ENCODE data around the gene CEACAM7. TPM values are rescaled to one million over a fixed set of nuclear protein-coding genes. Genes with fewer than 3 reads are reported as not detected.
"Not testable (repeated sequence)": the region's sequence is repeated elsewhere in the genome, so short reads cannot be mapped to it uniquely, and the experiment has no call there.

Gene CEACAM7
- total RNA-seq, 4 donors from 2014 or later, result 0.83 to 2.1 TPM; not detected in 2

GRCh38 chr19:41657157-41657556 is 30.9 kb downstream of the CEACAM7 start:
- no peak overlapping the region for H3K4me3 ChIP-seq
- WGBS, result no CpG with 5 or more reads among the region's 2 CpGs
- peaks cover 0 to 32% (median 2%) of the 10 kb centered on the region in 4 donors for H3K27me3 ChIP-seq
- H3K27ac ChIP-seq (replicated peaks in 1 of 4), result no peak overlapping the region
- intact Hi-C loops (cut with DNase I), result no loop called here
- no peak for TF ChIP-seq EP300 (IDR thresholded peaks at IDR 0.05)
- TF ChIP-seq CTCF (IDR thresholded peaks at IDR 0.05), result no peak
- H3K4me1 ChIP-seq, result no peaks in the 10 kb centered on the region
- no peaks in the 10 kb centered on the region for H3K36me3 ChIP-seq
- H3K9me3 ChIP-seq, result peaks cover 0 to 15% (median 10%) of the 10 kb centered on the region in 4 donors
- DNase-seq (ENCODE audit: extremely low spot score), result no peak

GRCh38 chr19:41656756-41657155 is 31.3 kb downstream of the CEACAM7 start:
- DNase-seq (ENCODE audit: extremely low spot score); H3K36me3 ChIP-seq; H3K27ac ChIP-seq (replicated peaks in 1 of 4); intact Hi-C loops (cut with DNase I); H3K4me3 ChIP-seq; H3K4me1 ChIP-seq: not testable (repeated sequence)
- peaks cover 0 to 34% (median 4%) of the 10 kb centered on the region in 4 donors for H3K27me3 ChIP-seq
- WGBS, result 100% methylated on average over 1 of the region's 2 CpGs
- H3K9me3 ChIP-seq, result peaks cover 0 to 15% (median 10%) of the 10 kb centered on the region in 4 donors

GRCh38 chr19:41652250-41652649 is 35.8 kb downstream of the CEACAM7 start:
- TF ChIP-seq POLR2AphosphoS5 (IDR thresholded peaks at IDR 0.05) (no peak), EP300 (IDR thresholded peaks at IDR 0.05) (no peak), CTCF (IDR thresholded peaks at IDR 0.05) (no peak), POLR2A (IDR thresholded peaks at IDR 0.05; ENCODE audit: low read depth) (no peak)
- H3K4me3 ChIP-seq, result no peak overlapping the region
- intact Hi-C loops (cut with DNase I), result no loop called here
- peaks cover 0 to 56% (median 4%) of the 10 kb centered on the region in 4 donors for H3K27me3 ChIP-seq
- 45% methylated on average over 3 of the region's 5 CpGs for WGBS
- DNase-seq (ENCODE audit: extremely low spot score), result no peak
- H3K27ac ChIP-seq (replicated peaks in 1 of 4), result no peak overlapping the region
- H3K36me3 ChIP-seq, result no peaks in the 10 kb centered on the region
- no peaks in the 10 kb centered on the region for H3K4me1 ChIP-seq
- peaks cover 0 to 15% (median 7%) of the 10 kb centered on the region in 4 donors for H3K9me3 ChIP-seq

GRCh38 chr19:41649827-41650226 is 38.2 kb downstream of the CEACAM7 start:
- TF ChIP-seq EP300 (IDR thresholded peaks at IDR 0.05), result no peak
- TF ChIP-seq CTCF (IDR thresholded peaks at IDR 0.05), result no peak
- TF ChIP-seq POLR2AphosphoS5 (IDR thresholded peaks at IDR 0.05), result no peak
- TF ChIP-seq POLR2A (IDR thresholded peaks at IDR 0.05; ENCODE audit: low read depth), result no peak
- H3K9me3 ChIP-seq, result peaks cover 0 to 15% (median 7%) of the 10 kb centered on the region in 4 donors
- intact Hi-C loops (cut with DNase I), result no loop called here
- peaks cover 0 to 49% (median 4%) of the 10 kb centered on the region in 4 donors for H3K27me3 ChIP-seq
- H3K36me3 ChIP-seq, result no peaks in the 10 kb centered on the region
- no peaks in the 10 kb centered on the region for H3K4me1 ChIP-seq
- H3K4me3 ChIP-seq, result no peak overlapping the region
- no peak for DNase-seq (ENCODE audit: extremely low spot score)
- no peak overlapping the region for H3K27ac ChIP-seq (replicated peaks in 1 of 4)
- 70% methylated on average over 3 of the region's 3 CpGs for WGBS

- 46% methylated on average over 14 of the region's 14 CpGs for WGBS
- DNase-seq (ENCODE audit: extremely low spot score), result no peak
- Histone ChIP-seq H3K36me3 (no peaks in the 10 kb centered on the region), H3K9me3 (no peaks in the 10 kb centered on the region), H3K4me3 (no peak overlapping the region), H3K27ac (replicated peaks in 1 of 4) (no peak overlapping the region), H3K27me3 (peaks cover 0 to 35% (median 0%) of the 10 kb centered on the region in 4 donors), H3K4me1 (no peaks in the 10 kb centered on the region)
- intact Hi-C loops (cut with DNase I), result no loop called here
- TF ChIP-seq POLR2AphosphoS5 (IDR thresholded peaks at IDR 0.05) (no peak), CTCF (IDR thresholded peaks at IDR 0.05) (peak in 2 of 3 experiments; percentile 22 to 24), POLR2A (IDR thresholded peaks at IDR 0.05; ENCODE audit: low read depth) (no peak), EP300 (IDR thresholded peaks at IDR 0.05) (no peak)
These were observed 41.4 kb downstream of the CEACAM7 start for GRCh38 chr19:41646589-41647204.

All from esophagus muscularis mucosa (tissue), 4 donors.